WTC11 (cell line): ENCODE data around the gene PLK4. TPM values are rescaled to one million over a fixed set of nuclear protein-coding genes. Genes with fewer than 3 reads are reported as not detected.

Experiments
- ATAC-seq: fragments of 200-7000 bp; cut with Tn5 transposase; 2 replicates; pipeline ENCODE4 v1.10.0; 2021; ENCODE audit warnings: mild to moderate bottlenecking, moderate library complexity
- CTCF ChIA-PET: fragments of 300-600 bp; sonication (Branson Sonifier 250); formaldehyde crosslinking; loops from one replicate; lab custom pipeline; 2021; ENCODE audit warnings: antibody characterized with exemption; lab: Charles Lee
- POLR2A ChIA-PET: fragments of 350-600 bp; sonication (Branson Sonifier 250); formaldehyde crosslinking; loops from one replicate; lab custom pipeline; 2021; ENCODE audit warnings: antibody characterized with exemption; lab: Charles Lee
- DNase-seq: peaks from one replicate; pipeline ENCODE4 v3.0.0; 2021; ENCODE audit warnings: low spot score
- H3K27ac Mint-ChIP-seq: 2 replicates; pipeline ENCODE4 v1.8.0; 2021; ENCODE audit warnings: mixed read lengths
- H3K27me3 Mint-ChIP-seq: 2 replicates; pipeline ENCODE4 v1.8.0; 2021; ENCODE audit warnings: low read depth, mild to moderate bottlenecking, moderate library complexity, mixed read lengths
- H3K36me3 Mint-ChIP-seq: 2 replicates; pipeline ENCODE4 v1.8.0; 2021; ENCODE audit warnings: mixed read lengths
- H3K4me1 Mint-ChIP-seq: 2 replicates; pipeline ENCODE4 v1.8.0; 2022; ENCODE audit warnings: mixed read lengths
- H3K4me3 Mint-ChIP-seq: 2 replicates; pipeline ENCODE4 v1.8.0; 2021; ENCODE audit warnings: mild to moderate bottlenecking, moderate library complexity, mixed read lengths
- H3K9me3 Mint-ChIP-seq: 2 replicates; pipeline ENCODE4 v1.8.0; 2021; ENCODE audit warnings: mixed read lengths
- ATF6 ChIP-seq: sonication (generic); formaldehyde crosslinking; IDR thresholded peaks from 2 replicates; pipeline ENCODE4 v1.8.1; 2023; ENCODE audit warnings: mild to moderate bottlenecking, missing genetic modification reagents
- CDX4 ChIP-seq: fragments of 250-450 bp; sonication (Bioruptor Pico); IDR thresholded peaks from 2 replicates; pipeline ENCODE4 v1.9.0; 2021; ENCODE audit warnings: moderate library complexity, mild to moderate bottlenecking, inconsistent platforms, borderline replicate concordance
- CREM ChIP-seq: sonication (generic); formaldehyde crosslinking; IDR thresholded peaks from 2 replicates; pipeline ENCODE4 v1.8.1; 2022; ENCODE audit warnings: mild to moderate bottlenecking, missing genetic modification reagents, moderate library complexity
- E2F1 ChIP-seq: sonication (generic); formaldehyde crosslinking; IDR thresholded peaks from 2 replicates; pipeline ENCODE4 v1.8.0; 2022; ENCODE audit warnings: mild to moderate bottlenecking, missing genetic modification reagents
- E2F5 ChIP-seq: sonication (generic); formaldehyde crosslinking; IDR thresholded peaks from 2 replicates; pipeline ENCODE4 v1.8.1; 2022; ENCODE audit warnings: mild to moderate bottlenecking, moderate library complexity, missing genetic modification reagents
- ERG ChIP-seq: fragments of 250-450 bp; sonication (Bioruptor Pico); IDR thresholded peaks from 2 replicates; pipeline ENCODE4 v1.8.0; 2021; ENCODE audit warnings: mild to moderate bottlenecking
- ETV6 ChIP-seq: sonication (generic); formaldehyde crosslinking; IDR thresholded peaks from 2 replicates; pipeline ENCODE4 v1.8.1; 2022; ENCODE audit warnings: mild to moderate bottlenecking, missing genetic modification reagents
- GRHL2 ChIP-seq: fragments of 250-450 bp; sonication (Bioruptor Pico); IDR thresholded peaks from 2 replicates; pipeline ENCODE4 v1.8.0; 2022; ENCODE audit warnings: mild to moderate bottlenecking, moderate library complexity; ENCODE audit not compliant: insufficient replicate concordance, severe bottlenecking
- HMGXB4 ChIP-seq: sonication (generic); formaldehyde crosslinking; IDR thresholded peaks from 2 replicates; pipeline ENCODE4 v1.8.1; 2023; ENCODE audit warnings: mild to moderate bottlenecking, moderate library complexity, missing genetic modification reagents
- IRF2 ChIP-seq: sonication (generic); formaldehyde crosslinking; IDR thresholded peaks from 2 replicates; pipeline ENCODE4 v1.8.0; 2022; ENCODE audit warnings: low read depth, missing genetic modification reagents, borderline replicate concordance
- JAZF1 ChIP-seq: fragments of 250-450 bp; sonication (Bioruptor Pico); IDR thresholded peaks from 2 replicates; pipeline ENCODE4 v1.9.0; 2021; ENCODE audit warnings: moderate library complexity, mild to moderate bottlenecking, inconsistent platforms
- KAT7 ChIP-seq: sonication (generic); formaldehyde crosslinking; IDR thresholded peaks from 2 replicates; pipeline ENCODE4 v1.8.1; 2023; ENCODE audit warnings: missing genetic modification reagents, mild to moderate bottlenecking, borderline replicate concordance
- MLX ChIP-seq: sonication (generic); formaldehyde crosslinking; IDR thresholded peaks from 2 replicates; pipeline ENCODE4 v1.8.1; 2023; ENCODE audit warnings: mild to moderate bottlenecking, missing genetic modification reagents, moderate library complexity
- MYBL2 ChIP-seq: sonication (generic); formaldehyde crosslinking; IDR thresholded peaks from 2 replicates; pipeline ENCODE4 v1.8.1; 2023; ENCODE audit warnings: mild to moderate bottlenecking, moderate library complexity, missing genetic modification reagents
- NR2C2 ChIP-seq: sonication (generic); formaldehyde crosslinking; IDR thresholded peaks from 2 replicates; pipeline ENCODE4 v1.8.0; 2022; ENCODE audit warnings: mild to moderate bottlenecking, missing genetic modification reagents
- OVOL2 ChIP-seq: fragments of 250-450 bp; sonication (Bioruptor Pico); IDR thresholded peaks from 2 replicates; pipeline ENCODE4 v1.9.0; 2021; ENCODE audit warnings: mild to moderate bottlenecking, borderline replicate concordance
- ZNF121 ChIP-seq: sonication (generic); formaldehyde crosslinking; IDR thresholded peaks from 2 replicates; pipeline ENCODE4 v1.8.0; 2023; ENCODE audit warnings: missing genetic modification reagents
- ZNF263 ChIP-seq: sonication (generic); formaldehyde crosslinking; IDR thresholded peaks from 2 replicates; pipeline ENCODE4 v1.8.1; 2022; ENCODE audit warnings: low read depth, mild to moderate bottlenecking, moderate library complexity, missing genetic modification reagents
- ZNF281 ChIP-seq: sonication (generic); formaldehyde crosslinking; IDR thresholded peaks from 2 replicates; pipeline ENCODE4 v1.8.0; 2023; ENCODE audit warnings: mild to moderate bottlenecking, missing genetic modification reagents
- ZNF425 ChIP-seq: fragments of 250-450 bp; sonication (Bioruptor Pico); conservative IDR thresholded peaks from 2 replicates; pipeline ENCODE4 v1.9.0; 2021; ENCODE audit warnings: mild to moderate bottlenecking
- total RNA-seq: library from RNA; stranded (reverse); gene quantifications from 3 replicates; pipeline ENCODE4 v1.2.3, GENCODE V29; 2021

PLK4 gene
- total RNA-seq, 1 experiment from 2014 or later, result 37.8 TPM

- TF ChIP-seq JAZF1 (CRISPR knock-in tag) (no peak), ETV6 (CRISPR knock-in tag) (no peak), ZNF425 (CRISPR knock-in tag) (no peak)
These were observed 12.5 kb upstream of the PLK4 start (continued) for GRCh38 chr4:127868196-127868595.

GRCh38 chr4:127870281-127870680 is 10.4 kb upstream of the PLK4 start:
- TF ChIP-seq ZNF263 (CRISPR knock-in tag) (no peak), KAT7 (CRISPR knock-in tag) (no peak), GRHL2 (no peak), ERG (no peak), IRF2 (CRISPR knock-in tag) (no peak), MYBL2 (CRISPR knock-in tag) (no peak), HMGXB4 (CRISPR knock-in tag) (no peak), ATF6 (CRISPR knock-in tag) (no peak), ZNF281 (CRISPR knock-in tag) (no peak), CDX4 (no peak), NR2C2 (CRISPR knock-in tag) (no peak), MLX (CRISPR knock-in tag) (no peak), ZNF121 (CRISPR knock-in tag) (no peak), E2F1 (CRISPR knock-in tag) (no peak), CREM (CRISPR knock-in tag) (no peak), E2F5 (no peak), OVOL2 (CRISPR knock-in tag) (no peak)
- Mint-ChIP-seq H3K4me3 (no peak overlapping the region), H3K4me1 (peaks cover 3% of the 10 kb centered on the region; the same call in 1 of the 2 replicates), H3K27ac (no peak overlapping the region; the same call in 1 of the 2 replicates), H3K36me3 (no peaks in the 10 kb centered on the region), H3K27me3 (no peaks in the 10 kb centered on the region), H3K9me3 (no peaks in the 10 kb centered on the region)
- POLR2A ChIA-PET, result no interaction called here
- ATAC-seq (no peak), DNase-seq (no peak)
- CTCF ChIA-PET, result no interaction called here
